Liver (tissue), 9 donors: ENCODE results near the gene CRYL1. TPM values are rescaled to one million over a fixed set of nuclear protein-coding genes. Genes with fewer than 3 reads are reported as not detected.

Experiments used
- DNase-seq: peaks from one replicate; pipeline ENCODE4 v3.0.0-alpha.2; 2017; ENCODE audit warnings: low spot score
- H3K27ac ChIP-seq, 2 donors: one replicate each; pipeline ENCODE4 v1.7.0; 2013; ENCODE audit warnings: inconsistent platforms in 2 of 2, low read length in 2 of 2, control low read depth in 1 of 2, low read depth in 1 of 2, mild to moderate bottlenecking in 1 of 2
- H3K27me3 ChIP-seq, 4 donors: one replicate each; pipeline versions ENCODE4 v1.6.1 to v1.7.0; 2013; ENCODE audit warnings: low read length in 3 of 4, inconsistent platforms in 1 of 4, mild to moderate bottlenecking in 1 of 4, moderate library complexity in 1 of 4; ENCODE audit not compliant: control insufficient read depth in 4 of 4, insufficient read depth in 4 of 4
- H3K36me3 ChIP-seq, 4 donors: one replicate each; pipeline versions ENCODE4 v1.6.1 to v1.7.0; 2013; ENCODE audit warnings: low read length in 3 of 4, mild to moderate bottlenecking in 3 of 4, low read depth in 1 of 4, moderate library complexity in 1 of 4; ENCODE audit not compliant: control insufficient read depth in 4 of 4, insufficient read depth in 3 of 4
- H3K4me1 ChIP-seq, 4 donors: one replicate each; pipeline versions ENCODE4 v1.6.1 to v1.7.0; 2013; ENCODE audit warnings: low read length in 3 of 4, mild to moderate bottlenecking in 3 of 4, moderate library complexity in 1 of 4; ENCODE audit not compliant: control insufficient read depth in 4 of 4, insufficient read depth in 4 of 4
- H3K4me3 ChIP-seq, 3 donors: one replicate each; pipeline versions ENCODE4 v1.6.1 to v1.7.0; 2013; ENCODE audit warnings: low read length in 3 of 3, control low read depth in 1 of 3, low read depth in 1 of 3, mild to moderate bottlenecking in 1 of 3
- H3K9ac ChIP-seq, 2 donors: one replicate each; pipeline ENCODE4 v1.7.0; 2013; ENCODE audit warnings: low read length in 2 of 2, mild to moderate bottlenecking in 2 of 2, moderate library complexity in 2 of 2, control low read depth in 1 of 2, low read depth in 1 of 2
- H3K9me3 ChIP-seq, 4 donors: one replicate each; pipeline versions ENCODE4 v1.6.1 to v1.7.0; 2013; ENCODE audit warnings: low read length in 3 of 4; ENCODE audit not compliant: control insufficient read depth in 4 of 4
- EGR1 ChIP-seq, 2 donors: IDR thresholded peaks; 2 replicates each; pipeline ENCODE4 v1.6.1; 2016 to 2018; ENCODE audit warnings: antibody characterized with exemption in 2 of 2, low read depth in 2 of 2
- FOXA1 ChIP-seq: IDR thresholded peaks from 2 replicates; pipeline ENCODE4 v1.6.1; 2016; ENCODE audit warnings: antibody characterized with exemption
- GABPA ChIP-seq, 2 donors: IDR thresholded peaks in 1 of 2; conservative IDR thresholded peaks in 1 of 2; 2 replicates each; pipeline ENCODE4 v1.6.1; 2016; ENCODE audit warnings: antibody characterized with exemption in 2 of 2, mild to moderate bottlenecking in 1 of 2, moderate library complexity in 1 of 2
- HNF4A ChIP-seq, 2 donors: conservative IDR thresholded peaks; 2 replicates each; pipeline ENCODE4 v1.6.1; 2016; ENCODE audit warnings: antibody characterized with exemption in 2 of 2, mild to moderate bottlenecking in 2 of 2
- HNF4G ChIP-seq: IDR thresholded peaks from 2 replicates; pipeline ENCODE4 v1.6.1; 2016; ENCODE audit warnings: antibody characterized with exemption
- JUND ChIP-seq, 2 donors: IDR thresholded peaks; 2 replicates each; pipeline ENCODE4 v1.6.1; 2016; ENCODE audit warnings: antibody characterized with exemption in 2 of 2
- MAX ChIP-seq: IDR thresholded peaks from 2 replicates; pipeline ENCODE4 v1.6.1; 2016; ENCODE audit warnings: antibody characterized with exemption
- NR2F2 ChIP-seq: IDR thresholded peaks from 2 replicates; pipeline ENCODE4 v1.6.1; 2016; ENCODE audit warnings: antibody characterized with exemption
- RAD21 ChIP-seq, 2 donors: IDR thresholded peaks; 2 replicates each; pipeline ENCODE4 v1.6.1; 2016; ENCODE audit warnings: antibody characterized with exemption in 2 of 2, mild to moderate bottlenecking in 2 of 2
- REST ChIP-seq: IDR thresholded peaks from 2 replicates; pipeline ENCODE4 v1.6.1; 2016; ENCODE audit warnings: antibody characterized with exemption, mild to moderate bottlenecking
- RXRA ChIP-seq, 2 donors: IDR thresholded peaks; 2 replicates each; pipeline ENCODE4 v1.6.1; 2017 to 2018; ENCODE audit warnings: antibody characterized with exemption in 2 of 2, mild to moderate bottlenecking in 1 of 2
- SP1 ChIP-seq: IDR thresholded peaks from 2 replicates; pipeline ENCODE4 v1.6.1; 2018; ENCODE audit warnings: antibody characterized with exemption, mild to moderate bottlenecking
- TAF1 ChIP-seq: conservative IDR thresholded peaks from 2 replicates; pipeline ENCODE4 v1.6.1; 2016; ENCODE audit warnings: antibody characterized with exemption, mild to moderate bottlenecking
- YY1 ChIP-seq: IDR thresholded peaks from 2 replicates; pipeline ENCODE4 v1.6.1; 2016; ENCODE audit warnings: antibody characterized with exemption, mild to moderate bottlenecking
- WGBS: extraction: QIAGEN DNeasy Blood & Tissue Kit; methylation state at CpG from one replicate; pipeline ENCODE4 v1.1.7; 2013; 5-methylcytosine and 5-hydroxymethylcytosine counted together
- polyA plus RNA-seq, 2 donors: library from polyadenylated mRNA; stranded (reverse) in 1 of 2; unstranded in 1 of 2; fragments of 200-250 nt in 1 of 2; fragments of >200 nt in 1 of 2; fragmentation: Nextera tagmentation in 1 of 2; extraction: Ambion mirVana in 1 of 2; gene quantifications; one replicate each; pipeline versions ENCODE4 v1.2.1 to v1.2.3, GENCODE V29; 2013 to 2015
- total RNA-seq, 2 donors: library from RNA; depleted of rRNA; stranded (reverse); fragments of >200 nt; gene quantifications; one replicate each; pipeline ENCODE4 v1.2.3, GENCODE V29; 2014
- TF ChIP-seq, protein P1 (sequence below): IDR thresholded peaks from 2 replicates; pipeline ENCODE4 v1.6.1; 2016; ENCODE audit warnings: antibody characterized with exemption
- TF ChIP-seq, protein P2 (sequence below): IDR thresholded peaks from 2 replicates; pipeline ENCODE4 v1.6.1; 2016; ENCODE audit warnings: antibody characterized with exemption
- TF ChIP-seq, protein P3 (sequence below): fragments of 150-350 bp; IDR thresholded peaks from 2 replicates; pipeline ENCODE4 v1.5.1; 2017; ENCODE audit warnings: improper control_type of control experiment, low read depth, low read length; ENCODE audit not compliant: missing input control
- donor health status: healthy.
- donor health status: healthy.
- donor health status: healthy.
- donor health status: healthy.
- donor health status: healthy.

The CRYL1 gene
- total and polyA plus RNA-seq, 4 donors: 87.8 to 179 (median 168) TPM

- WGBS: 87% methylated on average over 10 of the region's 10 CpGs
- no peaks in the 10 kb centered on the region for H3K36me3 ChIP-seq
- no peak for DNase-seq
- H3K9me3 ChIP-seq: peaks cover 0 to 3% (median 1%) of the 10 kb centered on the region in 4 donors
- H3K27ac ChIP-seq: no peak overlapping the region
- no peak overlapping the region for H3K9ac ChIP-seq
- TF ChIP-seq RXRA (IDR thresholded peaks at IDR 0.05): no peak
- no peak for TF ChIP-seq HNF4A (conservative IDR thresholded peaks at IDR 0.05)
- no peak for TF ChIP-seq NR2F2
- no peak for TF ChIP-seq RAD21 (IDR thresholded peaks at IDR 0.05)
- TF ChIP-seq SP1: no peak
- no peak for TF ChIP-seq HNF4G
- TF ChIP-seq EGR1 (IDR thresholded peaks at IDR 0.05; ENCODE audit: low read depth in 2 of 2): no peak
- no peaks in the 10 kb centered on the region for H3K27me3 ChIP-seq
- H3K4me3 ChIP-seq: no peak overlapping the region
- H3K4me1 ChIP-seq: peaks cover 0 to 2% (median 0%) of the 10 kb centered on the region in 4 donors
These were observed 8.5 kb upstream of the CRYL1 start for GRCh38 chr13:20534038-20534608.

- TF ChIP-seq YY1 (no peak), FOXA1 (no peak), REST (no peak), RXRA (IDR thresholded peaks at IDR 0.05) (no peak), TAF1 (no peak), EGR1 (IDR thresholded peaks at IDR 0.05; ENCODE audit: low read depth in 2 of 2) (no peak), HNF4G (no peak), MAX (no peak), NR2F2 (no peak), SP1 (no peak), JUND (IDR thresholded peaks at IDR 0.05) (no peak), GABPA (IDR thresholded peaks at IDR 0.05 in 1 of 2, conservative IDR thresholded peaks at IDR 0.05 in 1 of 2) (no peak), RAD21 (IDR thresholded peaks at IDR 0.05) (no peak)
- TF ChIP-seq, protein P1, sequence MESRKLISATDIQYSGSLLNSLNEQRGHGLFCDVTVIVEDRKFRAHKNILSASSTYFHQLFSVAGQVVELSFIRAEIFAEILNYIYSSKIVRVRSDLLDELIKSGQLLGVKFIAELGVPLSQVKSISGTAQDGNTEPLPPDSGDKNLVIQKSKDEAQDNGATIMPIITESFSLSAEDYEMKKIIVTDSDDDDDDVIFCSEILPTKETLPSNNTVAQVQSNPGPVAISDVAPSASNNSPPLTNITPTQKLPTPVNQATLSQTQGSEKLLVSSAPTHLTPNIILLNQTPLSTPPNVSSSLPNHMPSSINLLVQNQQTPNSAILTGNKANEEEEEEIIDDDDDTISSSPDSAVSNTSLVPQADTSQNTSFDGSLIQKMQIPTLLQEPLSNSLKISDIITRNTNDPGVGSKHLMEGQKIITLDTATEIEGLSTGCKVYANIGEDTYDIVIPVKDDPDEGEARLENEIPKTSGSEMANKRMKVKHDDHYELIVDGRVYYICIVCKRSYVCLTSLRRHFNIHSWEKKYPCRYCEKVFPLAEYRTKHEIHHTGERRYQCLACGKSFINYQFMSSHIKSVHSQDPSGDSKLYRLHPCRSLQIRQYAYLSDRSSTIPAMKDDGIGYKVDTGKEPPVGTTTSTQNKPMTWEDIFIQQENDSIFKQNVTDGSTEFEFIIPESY: no peak
- TF ChIP-seq, protein P2, sequence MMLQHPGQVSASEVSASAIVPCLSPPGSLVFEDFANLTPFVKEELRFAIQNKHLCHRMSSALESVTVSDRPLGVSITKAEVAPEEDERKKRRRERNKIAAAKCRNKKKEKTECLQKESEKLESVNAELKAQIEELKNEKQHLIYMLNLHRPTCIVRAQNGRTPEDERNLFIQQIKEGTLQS: no peak
- TF ChIP-seq, protein P3, sequence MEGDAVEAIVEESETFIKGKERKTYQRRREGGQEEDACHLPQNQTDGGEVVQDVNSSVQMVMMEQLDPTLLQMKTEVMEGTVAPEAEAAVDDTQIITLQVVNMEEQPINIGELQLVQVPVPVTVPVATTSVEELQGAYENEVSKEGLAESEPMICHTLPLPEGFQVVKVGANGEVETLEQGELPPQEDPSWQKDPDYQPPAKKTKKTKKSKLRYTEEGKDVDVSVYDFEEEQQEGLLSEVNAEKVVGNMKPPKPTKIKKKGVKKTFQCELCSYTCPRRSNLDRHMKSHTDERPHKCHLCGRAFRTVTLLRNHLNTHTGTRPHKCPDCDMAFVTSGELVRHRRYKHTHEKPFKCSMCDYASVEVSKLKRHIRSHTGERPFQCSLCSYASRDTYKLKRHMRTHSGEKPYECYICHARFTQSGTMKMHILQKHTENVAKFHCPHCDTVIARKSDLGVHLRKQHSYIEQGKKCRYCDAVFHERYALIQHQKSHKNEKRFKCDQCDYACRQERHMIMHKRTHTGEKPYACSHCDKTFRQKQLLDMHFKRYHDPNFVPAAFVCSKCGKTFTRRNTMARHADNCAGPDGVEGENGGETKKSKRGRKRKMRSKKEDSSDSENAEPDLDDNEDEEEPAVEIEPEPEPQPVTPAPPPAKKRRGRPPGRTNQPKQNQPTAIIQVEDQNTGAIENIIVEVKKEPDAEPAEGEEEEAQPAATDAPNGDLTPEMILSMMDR: no peak
- Histone ChIP-seq H3K27ac (no peak overlapping the region), H3K4me1 (peaks cover 3 to 18% (median 14%) of the 10 kb centered on the region in 4 donors), H3K9me3 (no peaks in the 10 kb centered on the region), H3K9ac (no peak overlapping the region), H3K4me3 (no peak overlapping the region), H3K27me3 (no peaks in the 10 kb centered on the region), H3K36me3 (no peaks in the 10 kb centered on the region)
- no peak for DNase-seq
- 89% methylated on average over 2 of the region's 2 CpGs for WGBS
These were observed 2.8 kb upstream of the CRYL1 start for GRCh38 chr13:20528452-20528851.
